OCI-LY1 (cell line): ENCODE data around the gene DPH2.

ENCODE experiments used
- EZH2 ChIP-seq: fragments of 200-600 bp; sonication (generic), shearing (Covaris generic); IDR thresholded peaks from 2 replicates; pipeline ENCODE4 v1.8.0; 2017; ENCODE audit warnings: borderline replicate concordance, mixed run types, mild to moderate bottlenecking, antibody characterized with exemption, low read length, moderate library complexity, mixed read lengths
- TF ChIP-seq, protein P1 (sequence below): fragments of 200-600 bp; sonication (generic), shearing (Covaris generic); IDR thresholded peaks from 2 replicates; pipeline ENCODE4 v1.5.1; 2017; ENCODE audit warnings: mild to moderate bottlenecking, antibody characterized with exemption, low read length, moderate library complexity, mixed read lengths

- TF ChIP-seq, protein P1, sequence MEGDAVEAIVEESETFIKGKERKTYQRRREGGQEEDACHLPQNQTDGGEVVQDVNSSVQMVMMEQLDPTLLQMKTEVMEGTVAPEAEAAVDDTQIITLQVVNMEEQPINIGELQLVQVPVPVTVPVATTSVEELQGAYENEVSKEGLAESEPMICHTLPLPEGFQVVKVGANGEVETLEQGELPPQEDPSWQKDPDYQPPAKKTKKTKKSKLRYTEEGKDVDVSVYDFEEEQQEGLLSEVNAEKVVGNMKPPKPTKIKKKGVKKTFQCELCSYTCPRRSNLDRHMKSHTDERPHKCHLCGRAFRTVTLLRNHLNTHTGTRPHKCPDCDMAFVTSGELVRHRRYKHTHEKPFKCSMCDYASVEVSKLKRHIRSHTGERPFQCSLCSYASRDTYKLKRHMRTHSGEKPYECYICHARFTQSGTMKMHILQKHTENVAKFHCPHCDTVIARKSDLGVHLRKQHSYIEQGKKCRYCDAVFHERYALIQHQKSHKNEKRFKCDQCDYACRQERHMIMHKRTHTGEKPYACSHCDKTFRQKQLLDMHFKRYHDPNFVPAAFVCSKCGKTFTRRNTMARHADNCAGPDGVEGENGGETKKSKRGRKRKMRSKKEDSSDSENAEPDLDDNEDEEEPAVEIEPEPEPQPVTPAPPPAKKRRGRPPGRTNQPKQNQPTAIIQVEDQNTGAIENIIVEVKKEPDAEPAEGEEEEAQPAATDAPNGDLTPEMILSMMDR, result no peak
- TF ChIP-seq EZH2, result no peak
These were observed 692 bp downstream of the DPH2 start for GRCh38 chr1:43970502-43970901.
